H1 (cell line): ENCODE data around the gene KRT34. TPM values are rescaled to one million over a fixed set of nuclear protein-coding genes. Genes with fewer than 3 reads are reported as not detected.

Source experiments
- CTCF ChIA-PET: fragments of 300-600 bp; sonication (Branson Sonifier 250); formaldehyde crosslinking; loops from one replicate; lab custom pipeline; 2021; ENCODE audit not compliant: partially characterized antibody; lab: Charles Lee
- POLR2A ChIA-PET: fragments of 300-600 bp; sonication (Branson Sonifier 250); formaldehyde crosslinking; loops from one replicate; lab custom pipeline; 2021; ENCODE audit warnings: inconsistent platforms; ENCODE audit not compliant: partially characterized antibody; lab: Charles Lee
- DNase-seq, 2 experiments: peaks; one replicate each; pipeline versions ENCODE4 v3.0.0 to v3.0.0-alpha.2; 2010 to 2022; ENCODE audit warnings: low spot score in 2 of 2, low read depth in 1 of 2, mixed read lengths in 1 of 2
- FAIRE-seq: peaks from 2 replicates; lab custom pipeline; 2011; peaks lifted over from hg19 to GRCh38; lab: Jason Lieb, UNC
- H2AFZ ChIP-seq: 2 replicates; pipeline ENCODE4 v1.8.1; 2012; ENCODE audit warnings: low read length, inconsistent platforms
- H2AK5ac ChIP-seq: 2 replicates; pipeline ENCODE4 v1.6.1; 2013; ENCODE audit warnings: low read depth, low read length
- H2BK120ac ChIP-seq: replicated peaks from 2 replicates; pipeline ENCODE3; 2013; ENCODE audit warnings: low read depth, low read length, inconsistent platforms
- H2BK12ac ChIP-seq: 2 replicates; pipeline ENCODE4 v1.6.1; 2013; ENCODE audit warnings: low read depth, low read length
- H2BK15ac ChIP-seq: 2 replicates; pipeline ENCODE4 v1.6.1; 2013; ENCODE audit warnings: low read length
- H2BK20ac ChIP-seq: 2 replicates; pipeline ENCODE4 v1.6.1; 2013; ENCODE audit warnings: low read length
- H2BK5ac ChIP-seq: 2 replicates; pipeline ENCODE4 v1.6.1; 2013; ENCODE audit warnings: low read depth, low read length
- H3K14ac ChIP-seq: 2 replicates; pipeline ENCODE4 v1.6.1; 2013; ENCODE audit warnings: inconsistent platforms; ENCODE audit not compliant: insufficient read length
- H3K18ac ChIP-seq: 2 replicates; pipeline ENCODE4 v1.6.1; 2013; ENCODE audit warnings: low read length; ENCODE audit errors: extremely low read depth
- H3K23ac ChIP-seq: 2 replicates; pipeline ENCODE4 v1.6.1; 2013; ENCODE audit warnings: inconsistent platforms; ENCODE audit not compliant: insufficient read length
- H3K23me2 ChIP-seq: 2 replicates; pipeline ENCODE4 v1.6.1; 2013; ENCODE audit warnings: low read depth, low read length
- H3K27ac ChIP-seq: 2 replicates; pipeline ENCODE4 v1.6.1; 2011; ENCODE audit warnings: low read depth, low read length, inconsistent platforms
- H3K27me3 ChIP-seq, 4 experiments: replicated peaks in 1 of 4; 1 replicate in 1 of 4; 2 replicates in 3 of 4; pipeline versions ENCODE4 v1.6.1 to v1.8.1; 2011 to 2013; ENCODE audit warnings: low read length in 3 of 4, mild to moderate bottlenecking in 3 of 4, inconsistent platforms in 2 of 4, mixed read lengths in 2 of 4, moderate library complexity in 1 of 4; ENCODE audit not compliant: control insufficient read depth in 3 of 4, insufficient read depth in 3 of 4; ENCODE audit errors: extremely low read depth in 1 of 4
- H3K36me3 ChIP-seq, 4 experiments: 2 replicates each; pipeline versions ENCODE4 v1.6.1 to v1.8.1; 2011 to 2013; ENCODE audit warnings: mild to moderate bottlenecking in 4 of 4, low read length in 3 of 4, moderate library complexity in 2 of 4, control low read depth in 1 of 4, inconsistent platforms in 1 of 4; ENCODE audit not compliant: insufficient read depth in 4 of 4, control insufficient read depth in 2 of 4
- H3K4ac ChIP-seq: replicated peaks from 2 replicates; pipeline ENCODE3; 2013; ENCODE audit warnings: low read length, low read depth, mixed read lengths, inconsistent platforms; ENCODE audit not compliant: insufficient read length
- H3K4me1 ChIP-seq, 4 experiments: replicated peaks in 1 of 4; 1 replicate in 1 of 4; 2 replicates in 3 of 4; pipeline versions ENCODE4 v1.6.1 to v1.8.1; 2011 to 2013; ENCODE audit warnings: low read length in 3 of 4, inconsistent platforms in 2 of 4, mixed read lengths in 1 of 4; ENCODE audit not compliant: insufficient read depth in 4 of 4, control insufficient read depth in 3 of 4
- H3K4me2 ChIP-seq, 2 experiments: 2 replicates each; pipeline versions ENCODE4 v1.6.1 to v1.8.1; 2011 to 2013; ENCODE audit warnings: low read depth in 2 of 2, low read length in 2 of 2, control low read depth in 1 of 2, inconsistent platforms in 1 of 2, mild to moderate bottlenecking in 1 of 2; ENCODE audit not compliant: insufficient read depth in 1 of 2
- H3K4me3 ChIP-seq, 4 experiments: fragments of 200-600, 300-600 bp in 1 of 4; sonication (generic), shearing (Covaris generic), sonication (Bioruptor Twin) in 1 of 4; 2 replicates each; pipeline versions ENCODE4 v1.5.1 to v1.8.1; 2011 to 2016; ENCODE audit warnings: low read length in 4 of 4, low read depth in 3 of 4, control low read depth in 2 of 4, inconsistent platforms in 2 of 4, mild to moderate bottlenecking in 2 of 4, mixed read lengths in 1 of 4, moderate library complexity in 1 of 4; ENCODE audit not compliant: insufficient read depth in 2 of 4; ENCODE audit errors: extremely low read depth in 1 of 4
- H3K56ac ChIP-seq: replicated peaks from 2 replicates; pipeline ENCODE3; 2013; ENCODE audit warnings: low read depth, mild to moderate bottlenecking, mixed read lengths, low read length, inconsistent platforms; ENCODE audit not compliant: insufficient read length
- H3K79me1 ChIP-seq: 2 replicates; pipeline ENCODE4 v1.6.1; 2013; ENCODE audit warnings: low read depth, low read length, control low read depth
- H3K79me2 ChIP-seq, 2 experiments: 2 replicates each; pipeline versions ENCODE4 v1.6.1 to v1.8.1; 2012 to 2013; ENCODE audit warnings: low read length in 2 of 2, mild to moderate bottlenecking in 2 of 2, inconsistent platforms in 1 of 2; ENCODE audit not compliant: insufficient read depth in 2 of 2, control insufficient read depth in 1 of 2
- H3K9ac ChIP-seq, 4 experiments: replicated peaks in 1 of 4; 1 replicate in 1 of 4; 2 replicates in 3 of 4; pipeline versions ENCODE4 v1.6.1 to v1.8.1; 2011 to 2013; ENCODE audit warnings: low read depth in 3 of 4, low read length in 3 of 4, control low read depth in 2 of 4, mild to moderate bottlenecking in 2 of 4, moderate library complexity in 2 of 4, inconsistent platforms in 1 of 4; ENCODE audit errors: extremely low read depth in 1 of 4
- H3K9me3 ChIP-seq, 2 experiments: 2 replicates each; pipeline versions ENCODE4 v1.6.1 to v1.8.1; 2012 to 2013; ENCODE audit warnings: mild to moderate bottlenecking in 2 of 2, moderate library complexity in 2 of 2, control low read depth in 1 of 2, inconsistent platforms in 1 of 2, low read depth in 1 of 2, low read length in 1 of 2, mixed read lengths in 1 of 2; ENCODE audit not compliant: insufficient read depth in 2 of 2
- H4K20me1 ChIP-seq, 2 experiments: replicated peaks in 1 of 2; 2 replicates each; pipeline versions ENCODE3 to v1.8.1; 2011 to 2013; ENCODE audit warnings: inconsistent platforms in 2 of 2, low read length in 2 of 2, mild to moderate bottlenecking in 1 of 2; ENCODE audit not compliant: insufficient read depth in 2 of 2, control insufficient read depth in 1 of 2
- H4K5ac ChIP-seq: 2 replicates; pipeline ENCODE4 v1.6.1; 2013; ENCODE audit warnings: low read length, low read depth, mixed read lengths, inconsistent platforms; ENCODE audit not compliant: insufficient read length
- H4K8ac ChIP-seq: 2 replicates; pipeline ENCODE4 v1.8.0; 2013; ENCODE audit warnings: mild to moderate bottlenecking, moderate library complexity, low read length, inconsistent platforms; ENCODE audit not compliant: insufficient read depth; ENCODE audit errors: extremely low read depth
- H4K91ac ChIP-seq: replicated peaks from 2 replicates; pipeline ENCODE3; 2013; ENCODE audit warnings: low read length, mixed read lengths, inconsistent platforms; ENCODE audit not compliant: insufficient read length
- BACH1 ChIP-seq: IDR thresholded peaks from 2 replicates; pipeline ENCODE4 v1.6.1; 2012; ENCODE audit warnings: low read length, improper control_type of control experiment
- CHD1 ChIP-seq: IDR thresholded peaks from 2 replicates; pipeline ENCODE4 v1.6.1; 2012; ENCODE audit warnings: low read depth, low read length, improper control_type of control experiment
- CHD2 ChIP-seq: IDR thresholded peaks from 2 replicates; pipeline ENCODE4 v1.6.1; 2012; ENCODE audit warnings: low read length, improper control_type of control experiment
- EP300 ChIP-seq, 2 experiments: IDR thresholded peaks; 1 replicate in 1 of 2; 2 replicates in 1 of 2; pipeline ENCODE4 v1.6.1; 2011 to 2012; ENCODE audit warnings: low read depth in 2 of 2, low read length in 2 of 2, mild to moderate bottlenecking in 2 of 2, borderline replicate concordance in 1 of 2, inconsistent platforms in 1 of 2, moderate library complexity in 1 of 2
- GTF2F1 ChIP-seq: IDR thresholded peaks from 2 replicates; pipeline ENCODE4 v1.6.1; 2012; ENCODE audit warnings: low read depth, low read length, improper control_type of control experiment, borderline replicate concordance
- NRF1 ChIP-seq: IDR thresholded peaks from 2 replicates; pipeline ENCODE4 v1.6.1; 2011; ENCODE audit warnings: mild to moderate bottlenecking, low read depth, low read length, improper control_type of control experiment
- RFX5 ChIP-seq: IDR thresholded peaks from 2 replicates; pipeline ENCODE4 v1.6.1; 2011; ENCODE audit warnings: low read depth, low read length, improper control_type of control experiment, borderline replicate concordance
- RNF2 ChIP-seq: fragments of 200-900, 300-1000 bp; sonication (generic); IDR thresholded peaks from 2 replicates; pipeline ENCODE4 v1.7.1; 2016; ENCODE audit warnings: borderline replicate concordance, low read depth, mild to moderate bottlenecking, antibody characterized with exemption, low read length; ENCODE audit not compliant: poor library complexity, severe bottlenecking; ENCODE audit errors: missing control alignments
- SIN3A ChIP-seq, 2 experiments: IDR thresholded peaks in 1 of 2; conservative IDR thresholded peaks in 1 of 2; 2 replicates each; pipeline ENCODE4 v1.6.1; 2011 to 2012; ENCODE audit warnings: low read length in 2 of 2, improper control_type of control experiment in 1 of 2, low read depth in 1 of 2, mild to moderate bottlenecking in 1 of 2
- SIRT6 ChIP-seq: IDR thresholded peaks from one replicate; pipeline ENCODE4 v1.7.1; 2012; ENCODE audit warnings: low read length, inconsistent platforms
- SIX5 ChIP-seq: IDR thresholded peaks from 2 replicates; pipeline ENCODE4 v1.6.1; 2011; ENCODE audit warnings: mild to moderate bottlenecking, low read depth, low read length
- SP2 ChIP-seq: IDR thresholded peaks from 2 replicates; pipeline ENCODE4 v1.6.1; 2012; ENCODE audit warnings: mild to moderate bottlenecking, low read length, inconsistent platforms
- SUZ12 ChIP-seq: fragments of 200-600 bp; sonication (generic); IDR thresholded peaks from 2 replicates; pipeline ENCODE4 v1.6.1; 2012; ENCODE audit warnings: mild to moderate bottlenecking, inconsistent platforms, low read length, moderate library complexity, mixed read lengths
- TCF12 ChIP-seq: IDR thresholded peaks from 2 replicates; pipeline ENCODE4 v1.6.1; 2011; ENCODE audit warnings: low read depth, mild to moderate bottlenecking, low read length
- YY1 ChIP-seq: IDR thresholded peaks from 2 replicates; pipeline ENCODE4 v1.6.1; 2011; ENCODE audit warnings: low read depth, mild to moderate bottlenecking, low read length
- WGBS, 2 experiments: shearing (Covaris generic) in 1 of 2; methylation state at CpG; one replicate each; pipeline versions ENCODE4 v1.1.6 to v1.1.7; 2013 to 2015; ENCODE audit warnings: low lambda C conversion rate in 2 of 2, mixed read lengths in 2 of 2, inconsistent platforms in 1 of 2, low coverage in 1 of 2, missing lambda C conversion rate in 1 of 2; ENCODE audit not compliant: insufficient replicate concordance in 2 of 2, insufficient coverage in 1 of 2, insufficient read length in 1 of 2; ENCODE audit errors: extremely low coverage in 1 of 2, missing lambda C conversion rate in 1 of 2; 5-methylcytosine and 5-hydroxymethylcytosine counted together
- polyA plus RNA-seq, 7 experiments: library from polyadenylated mRNA; depleted of rRNA in 3 of 7; stranded (reverse) in 5 of 7; unstranded in 2 of 7; fragments of >200 nt in 5 of 7; fragments of 200-250 nt in 2 of 7; gene quantifications; 1 replicate in 5 of 7; 2 replicates in 1 of 7; 4 replicates in 1 of 7; pipeline versions ENCODE4 v1.2.1 to v1.2.3, GENCODE V29; 2011 to 2013; ENCODE audit warnings: missing spikeins in 2 of 7, mixed read lengths in 2 of 7
- total RNA-seq: library from RNA; stranded (reverse); fragmentation: NEBNext Ultra II Directional; extraction: Animal tissue kit (Norgen Biotek cat#: 25700); gene quantifications from 2 replicates; pipeline ENCODE4 v1.2.1, GENCODE V29; 2021

Gene KRT34
- total and polyA plus RNA-seq, 2 of the 8 experiments (the other 6 are each of a cell fraction or from before 2014, with no cell fraction given): not detected

DNA sequence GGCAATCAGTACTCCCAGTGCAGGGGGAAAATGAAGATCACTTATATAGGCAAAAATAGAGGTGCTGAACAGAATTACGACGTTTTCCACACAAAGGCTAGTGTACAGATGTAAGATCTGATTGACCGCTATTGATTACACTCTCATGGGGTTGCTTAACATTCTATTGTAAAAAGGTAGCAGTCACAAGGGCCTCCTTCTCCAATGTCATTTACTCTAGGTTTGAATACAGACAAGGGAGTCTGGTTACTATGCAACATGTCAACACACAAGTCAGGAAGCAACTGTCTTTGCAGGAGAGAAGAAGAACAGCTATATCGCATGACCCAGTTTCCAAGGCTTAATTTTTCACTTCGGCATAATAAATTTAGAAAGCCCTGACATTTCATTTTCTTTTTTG is 34.4 kb upstream of the KRT34 start:
- Histone ChIP-seq H2BK120ac (no peak overlapping the region), H2BK5ac (no peak overlapping the region), H2BK15ac (no peak overlapping the region), H2BK12ac (no peak overlapping the region), H3K79me1 (no peaks in the 10 kb centered on the region), H3K4me3 (no peak overlapping the region), H3K56ac (no peak overlapping the region), H4K8ac (no peak overlapping the region), H3K9me3 (no peaks in the 10 kb centered on the region), H3K27me3 (no peaks in the 10 kb centered on the region; a peak in 2 of 7 replicates), H4K5ac (no peak overlapping the region), H3K4ac (no peak overlapping the region), H2AK5ac (no peak overlapping the region), H3K14ac (no peak overlapping the region), H4K20me1 (no peaks in the 10 kb centered on the region), H4K91ac (no peak overlapping the region), H2AFZ (no peak overlapping the region), H3K27ac (no peak overlapping the region), H3K18ac (no peak overlapping the region), H3K4me1 (peaks cover 0 to 7% (median 0%) of the 10 kb centered on the region in 4 experiments; a peak in 4 of 7 replicates), H3K23me2 (no peaks in the 10 kb centered on the region), H3K23ac (no peak overlapping the region), H2BK20ac (no peak overlapping the region), H3K36me3 (no peaks in the 10 kb centered on the region), H3K9ac (no peak overlapping the region), H3K4me2 (no peak overlapping the region), H3K79me2 (no peaks in the 10 kb centered on the region)
- WGBS, 2 experiments: 96% methylated on average over 5 of the region's 5 CpGs; no CpG with 5 or more reads in 1 of the 2 experiments
- ChIA-PET POLR2A (no interaction called here), CTCF (interaction anchor here (0.7 to 3.8 kb wide), 11 partner anchors 10 to 500 kb away, joined by 3 to 51 read pairs (median 5); no protein-coding TSS in a partner anchor)
- FAIRE-seq: no peak
- DNase-seq: no peak
- TF ChIP-seq RNF2 (no peak), RFX5 (no peak), EP300 (IDR thresholded peaks at IDR 0.05; ENCODE audit: borderline replicate concordance in 1 of 2, low read depth in 2 of 2, low read length in 2 of 2) (no peak), GTF2F1 (no peak), TCF12 (no peak), SP2 (no peak), NRF1 (no peak), SUZ12 (no peak), SIRT6 (no peak), CHD2 (no peak), BACH1 (no peak), SIX5 (no peak), YY1 (no peak), SIN3A (conservative IDR thresholded peaks at IDR 0.05 in 1 of 2, IDR thresholded peaks at IDR 0.05 in 1 of 2; ENCODE audit: low read depth in 1 of 2, low read length in 2 of 2) (no peak), CHD1 (no peak)
